GM12878 (cell line): ENCODE measurements around the gene UMAD1. TPM values are rescaled to one million over a fixed set of nuclear protein-coding genes. Genes with fewer than 3 reads are reported as not detected.

Experiments used
- ATAC-seq: fragments of 200-7000 bp; cut with Tn5 transposase; 3 replicates; pipeline ENCODE4 v1.9.1; 2020; ENCODE audit warnings: mild to moderate bottlenecking, moderate library complexity
- BruUV-seq: library from RNA; stranded (reverse); fragments of 400-500 nt; replicated peaks from 2 replicates; lab custom pipeline; 2021; lab: Mats Ljungman, UMichigan
- CTCF ChIA-PET: fragments of 300-600 bp; sonication (Branson Sonifier 250); formaldehyde crosslinking; extraction: SDS; loops from one replicate; lab custom pipeline; 2021; ENCODE audit warnings: inconsistent platforms; lab: Yijun Ruan, JAX
- POLR2A ChIA-PET: fragments of 350-600 bp; formaldehyde crosslinking; extraction: SDS; loops from one replicate; lab custom pipeline; 2021; ENCODE audit warnings: inconsistent platforms; lab: Charles Lee
- RAD21 ChIA-PET: fragments of 300-600 bp; sonication (Branson Sonifier 250); formaldehyde crosslinking; loops from one replicate; lab custom pipeline; 2023; ENCODE audit warnings: antibody characterized with exemption; ENCODE audit not compliant: unreplicated experiment; lab: Charles Lee
- SMC1A ChIA-PET: fragments of 300-600 bp; sonication (Branson Sonifier 250); formaldehyde crosslinking; loops from one replicate; lab custom pipeline; 2023; ENCODE audit not compliant: unreplicated experiment, uncharacterized antibody; lab: Charles Lee
- DNase-seq: peaks from one replicate; pipeline ENCODE4 v3.0.0-alpha.2; 2011; ENCODE audit warnings: low read depth, low spot score
- FAIRE-seq: peaks from 3 replicates; lab custom pipeline; 2011; peaks lifted over from hg19 to GRCh38; lab: Jason Lieb, UNC
- H2AFZ ChIP-seq: 2 replicates; pipeline ENCODE4 v1.6.0; 2011; ENCODE audit warnings: low read depth, low read length, control low read depth; ENCODE audit not compliant: control insufficient read depth
- H3K27ac ChIP-seq: 2 replicates; pipeline ENCODE4 v1.5.1; 2011; ENCODE audit warnings: control low read depth; ENCODE audit not compliant: control insufficient read depth, insufficient read depth
- H3K27me3 ChIP-seq, 2 experiments: replicated peaks in 1 of 2; 2 replicates each; pipeline versions ENCODE4 v1.6.0 to v1.6.1; 2011; ENCODE audit warnings: low read length in 1 of 2; ENCODE audit not compliant: control insufficient read depth in 2 of 2, insufficient read depth in 2 of 2
- H3K36me3 ChIP-seq, 2 experiments: 2 replicates each; pipeline ENCODE4 v1.5.1; 2011; ENCODE audit warnings: low read length in 1 of 2; ENCODE audit not compliant: control insufficient read depth in 2 of 2, insufficient read depth in 2 of 2
- H3K4me1 ChIP-seq: 2 replicates; pipeline ENCODE4 v1.6.1; 2011; ENCODE audit warnings: mild to moderate bottlenecking, low read length, moderate library complexity, mixed read lengths; ENCODE audit not compliant: control insufficient read depth, insufficient read depth
- H3K4me2 ChIP-seq: 2 replicates; pipeline ENCODE4 v1.6.0; 2011; ENCODE audit warnings: control low read depth; ENCODE audit not compliant: control insufficient read depth, insufficient read depth
- H3K4me3 ChIP-seq: fragments of 200-600 bp; sonication (generic); 2 replicates; pipeline ENCODE4 v1.5.1; 2016
- H3K79me2 ChIP-seq: 2 replicates; pipeline ENCODE4 v1.6.0; 2011; ENCODE audit warnings: low read length; ENCODE audit not compliant: control insufficient read depth, insufficient read depth
- H3K9ac ChIP-seq: 2 replicates; pipeline ENCODE4 v1.8.0; 2011; ENCODE audit warnings: low read length, control low read depth, mixed read lengths; ENCODE audit not compliant: control insufficient read depth, insufficient read depth
- H3K9me3 ChIP-seq: replicated peaks from 3 replicates; pipeline ENCODE4 v1.5.1; 2011; ENCODE audit warnings: mild to moderate bottlenecking, low read length; ENCODE audit not compliant: control insufficient read depth, insufficient read depth
- H4K20me1 ChIP-seq: 2 replicates; pipeline ENCODE4 v1.6.0; 2011; ENCODE audit not compliant: control insufficient read depth, insufficient read depth
- CTCF ChIP-seq, 3 experiments: IDR thresholded peaks in 2 of 3; conservative IDR thresholded peaks in 1 of 3; 2 replicates each; pipeline ENCODE4 v1.5.1; 2011; ENCODE audit warnings: low read depth in 3 of 3, low read length in 3 of 3, mild to moderate bottlenecking in 3 of 3, control low read depth in 2 of 3, moderate library complexity in 2 of 3, inconsistent platforms in 1 of 3, mixed read lengths in 1 of 3; ENCODE audit not compliant: control insufficient read depth in 2 of 3, insufficient read depth in 1 of 3; ENCODE audit errors: extremely low read depth in 1 of 3
- E2F8 ChIP-seq: fragments of 450-650 bp; IDR thresholded peaks from 2 replicates; pipeline ENCODE4 v1.6.1; 2018; ENCODE audit warnings: mild to moderate bottlenecking, low read depth, moderate library complexity; ENCODE audit not compliant: partially characterized antibody
- E4F1 ChIP-seq: fragments of 450-650 bp; IDR thresholded peaks from 2 replicates; pipeline ENCODE4 v1.6.1; 2018; ENCODE audit warnings: borderline replicate concordance, mild to moderate bottlenecking; ENCODE audit not compliant: partially characterized antibody
- LARP7 ChIP-seq: fragments of 450-650 bp; IDR thresholded peaks from 2 replicates; pipeline ENCODE4 v1.6.1; 2017; ENCODE audit warnings: mild to moderate bottlenecking
- PAX5 ChIP-seq: IDR thresholded peaks from 2 replicates; pipeline ENCODE4 v1.6.1; 2011; ENCODE audit warnings: low read depth, low read length, borderline replicate concordance
- RELB ChIP-seq: fragments of 450-650 bp; IDR thresholded peaks from 2 replicates; pipeline ENCODE4 v1.6.1; 2017; ENCODE audit warnings: low read depth, mild to moderate bottlenecking, moderate library complexity
- SUZ12 ChIP-seq: fragments of 200-600 bp; sonication (generic); IDR thresholded peaks from one replicate; pipeline ENCODE4 v1.6.1; 2018; ENCODE audit warnings: antibody characterized with exemption, mild to moderate bottlenecking; ENCODE audit not compliant: unreplicated experiment
- ZBTB40 ChIP-seq: fragments of 450-650 bp; IDR thresholded peaks from 2 replicates; pipeline ENCODE4 v1.6.1; 2016; ENCODE audit warnings: mild to moderate bottlenecking, moderate library complexity, borderline replicate concordance
- WGBS: methylation state at CpG from one replicate; pipeline ENCODE4 v1.1.6; 2016; ENCODE audit warnings: low lambda C conversion rate; ENCODE audit not compliant: insufficient replicate concordance, insufficient coverage; ENCODE audit errors: missing lambda C conversion rate; 5-methylcytosine and 5-hydroxymethylcytosine counted together
- in situ Hi-C: fragments of 300-500 bp; cut with MboI; formaldehyde crosslinking; loops from 9 replicates; pipeline ENCODE4 v1.14.3; 2018; ENCODE audit warnings: mixed read lengths
- intact Hi-C: fragments of 100-400 bp; cut with micrococcal nuclease; formaldehyde crosslinking; loops from one replicate; pipeline ENCODE4 v1.14.2; 2022; ENCODE audit not compliant: unreplicated experiment
- polyA plus RNA-seq, 11 experiments: library from polyadenylated mRNA; depleted of rRNA in 4 of 11; unstranded in 6 of 11; stranded (reverse) in 5 of 11; fragments of >200 nt; fragmentation: Nextera tagmentation in 4 of 11; fragmentation: Illumina TruSeq in 1 of 11; extraction: Ambion mirVana in 4 of 11; extraction: Trizol in 1 of 11; gene quantifications; 1 replicate in 1 of 11; 2 replicates in 10 of 11; pipeline versions ENCODE4 v1.2.1 to v1.2.3, GENCODE V29; 2011 to 2016; ENCODE audit warnings: inconsistent platforms in 2 of 11, missing spikeins in 2 of 11, low read depth in 1 of 11
- total RNA-seq, 4 experiments: library from RNA; depleted of rRNA in 3 of 4; stranded (reverse); fragments of >200 nt in 3 of 4; fragmentation: Illumina TruSeq in 1 of 4; extraction: Trizol in 1 of 4; gene quantifications; 2 replicates each; pipeline versions ENCODE4 v1.2.1 to v1.2.3, GENCODE V29; 2013 to 2021

The UMAD1 gene
- total and polyA plus RNA-seq, 10 of the 15 experiments (the other 5 are each of a cell fraction or from before 2014, with no cell fraction given), result 6.0 to 28.6 (median 9.3) TPM

GRCh38 chr7:7738622-7739021 lies 98.1 kb downstream of the UMAD1 start:
- Histone ChIP-seq H3K4me3 (no peak overlapping the region), H3K4me2 (no peak overlapping the region), H2AFZ (no peak overlapping the region), H3K4me1 (peaks cover 5% of the 10 kb centered on the region; the same call in 1 of the 2 replicates), H3K27ac (no peak overlapping the region), H3K9ac (no peak overlapping the region), H3K36me3 (no peaks in the 10 kb centered on the region; a peak in 1 of 4 replicates), H3K9me3 (no peaks in the 10 kb centered on the region), H4K20me1 (no peaks in the 10 kb centered on the region), H3K27me3 (no peaks in the 10 kb centered on the region), H3K79me2 (no peaks in the 10 kb centered on the region)
- no peak for FAIRE-seq
- ChIA-PET POLR2A (interaction anchor here (0.7 to 1.4 kb wide), 8 partner anchors 12 to 232 kb away, joined by 3 to 4 read pairs (median 3); no protein-coding TSS in a partner anchor), RAD21 (interaction anchor here (0.7 to 5.5 kb wide), 18 partner anchors 19 to 452 kb away, joined by 3 to 39 read pairs (median 5); partner anchors contain the start of gene RPA3), CTCF (interaction anchor here (0.7 to 3.5 kb wide), 14 partner anchors 9 to 301 kb away, joined by 3 to 27 read pairs (median 6); partner anchors contain the start of gene RPA3), SMC1A (interaction anchor here (0.7 to 8.0 kb wide), 38 partner anchors 9 to 479 kb away, joined by 3 to 87 read pairs (median 6); partner anchors contain the start of genes RPA3 and UMAD1)
- DNase-seq, result no peak
- intact Hi-C loops (loop anchor here (2.0 kb wide), 1 partner anchor 18 kb away; no protein-coding TSS in a partner anchor), in situ Hi-C loops (no loop called here)
- BruUV-seq, result no TSS peak
- 96% methylated on average over 3 of the region's 3 CpGs for WGBS
- ATAC-seq, result peak; percentile 37; the same call in 2 of the 3 replicates
- TF ChIP-seq CTCF (IDR thresholded peaks at IDR 0.05 in 2 of 3, conservative IDR thresholded peaks at IDR 0.05 in 1 of 3; ENCODE audit: control insufficient read depth in 2 of 3, extremely low read depth in 1 of 3, insufficient read depth in 1 of 3, low read depth in 3 of 3, low read length in 3 of 3) (no peak), ZBTB40 (no peak), RELB (no peak), PAX5 (no peak), LARP7 (no peak), SUZ12 (no peak), E4F1 (no peak), E2F8 (no peak)
